Type B pancreatic cell (in vitro differentiated cells): ENCODE data around the gene IPCEF1. TPM values are rescaled to one million over a fixed set of nuclear protein-coding genes. Genes with fewer than 3 reads are reported as not detected.

Experiments used
- DNase-seq: peaks from one replicate; pipeline ENCODE4 v3.0.0; 2021; ENCODE audit warnings: mixed read lengths; ENCODE audit not compliant: unreplicated experiment; ENCODE audit errors: extremely low spot score
- H3K27ac Mint-ChIP-seq: 2 replicates; pipeline ENCODE4 v1.8.0; 2021; ENCODE audit warnings: mild to moderate bottlenecking, mixed read lengths
- H3K27me3 Mint-ChIP-seq: 2 replicates; pipeline ENCODE4 v1.8.0; 2021; ENCODE audit warnings: mixed read lengths
- H3K36me3 Mint-ChIP-seq: 2 replicates; pipeline ENCODE4 v1.8.0; 2021; ENCODE audit warnings: mixed read lengths
- H3K4me1 Mint-ChIP-seq: one replicate; pipeline ENCODE4 v1.8.0; 2021; ENCODE audit warnings: mixed read lengths; ENCODE audit not compliant: unreplicated experiment
- H3K4me3 Mint-ChIP-seq: 2 replicates; pipeline ENCODE4 v1.8.0; 2021; ENCODE audit warnings: mild to moderate bottlenecking, mixed read lengths
- H3K9me3 Mint-ChIP-seq: 2 replicates; pipeline ENCODE4 v1.8.0; 2021; ENCODE audit warnings: mixed read lengths
- total RNA-seq: library from RNA; stranded (reverse); gene quantifications from 2 replicates; pipeline ENCODE4 v1.2.1, GENCODE V29; 2021; ENCODE audit warnings: low replicate concordance
- TF ChIP-seq, protein P1 (sequence below): fragments of 200-600 bp; sonication (generic); conservative IDR thresholded peaks from 2 replicates; pipeline ENCODE4 v1.5.0; 2021; ENCODE audit warnings: antibody characterized with exemption, mild to moderate bottlenecking

IPCEF1 gene
- total RNA-seq, 1 donor from 2014 or later = 1.0 TPM

DNA sequence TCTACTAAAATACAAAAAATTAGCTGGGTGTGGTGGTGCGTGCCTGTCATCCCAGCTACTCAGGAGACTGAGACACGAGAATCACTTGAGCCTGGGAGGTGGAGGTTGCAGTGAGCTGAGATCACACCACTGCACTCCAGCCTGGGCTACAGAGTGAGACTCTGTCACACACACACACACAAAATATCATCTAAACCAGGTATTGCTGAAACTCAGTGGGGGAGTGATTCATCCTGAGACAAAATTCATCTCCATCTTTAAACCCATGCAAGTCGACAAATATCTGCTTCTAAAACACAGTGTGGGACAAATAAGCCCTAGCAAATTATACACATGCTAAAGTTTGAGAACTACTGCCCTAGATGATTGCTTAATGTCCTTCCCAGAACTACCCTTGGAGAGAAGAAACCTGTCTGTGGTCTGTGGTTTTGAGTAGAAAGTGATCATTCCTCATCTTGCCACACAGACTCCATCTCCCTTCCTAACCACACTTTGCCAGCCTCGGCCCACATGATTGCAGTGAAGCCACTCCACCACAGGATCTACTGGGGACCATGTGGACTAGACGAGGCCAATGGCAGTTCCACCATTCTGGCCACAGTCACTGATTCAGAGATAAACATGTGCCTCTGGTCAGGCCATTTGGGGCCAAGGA lies 187.3 kb downstream of the IPCEF1 start:
- no peak for DNase-seq
- peaks cover 9% of the 10 kb centered on the region for H3K9me3 Mint-ChIP-seq

DNA sequence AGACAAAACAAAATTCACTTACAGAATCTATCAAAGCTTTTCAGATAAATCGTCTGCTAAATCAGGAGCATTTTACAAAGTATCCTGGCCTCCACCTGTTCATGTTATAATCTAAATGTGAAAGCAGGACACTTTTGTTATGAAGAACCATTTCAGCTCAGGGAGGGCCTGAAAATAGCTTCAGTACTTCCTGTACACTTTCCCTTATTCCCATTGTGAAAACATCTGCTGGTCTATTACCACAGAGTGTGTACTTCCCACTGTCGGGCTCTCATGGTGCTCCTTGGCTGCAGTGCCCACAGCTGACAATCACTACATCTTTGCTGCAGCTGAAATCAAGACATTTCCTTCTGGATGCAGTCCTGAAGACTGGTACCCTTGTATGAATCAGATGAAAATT lies 189.5 kb downstream of the IPCEF1 start:
- H3K4me1 Mint-ChIP-seq = no peaks in the 10 kb centered on the region
- H3K9me3 Mint-ChIP-seq = peaks cover 4% of the 10 kb centered on the region
- no peak overlapping the region for H3K4me3 Mint-ChIP-seq
- no peaks in the 10 kb centered on the region for H3K27me3 Mint-ChIP-seq
- DNase-seq = no peak
- H3K27ac Mint-ChIP-seq = no peak overlapping the region
- no peaks in the 10 kb centered on the region for H3K36me3 Mint-ChIP-seq
- TF ChIP-seq, protein P1, sequence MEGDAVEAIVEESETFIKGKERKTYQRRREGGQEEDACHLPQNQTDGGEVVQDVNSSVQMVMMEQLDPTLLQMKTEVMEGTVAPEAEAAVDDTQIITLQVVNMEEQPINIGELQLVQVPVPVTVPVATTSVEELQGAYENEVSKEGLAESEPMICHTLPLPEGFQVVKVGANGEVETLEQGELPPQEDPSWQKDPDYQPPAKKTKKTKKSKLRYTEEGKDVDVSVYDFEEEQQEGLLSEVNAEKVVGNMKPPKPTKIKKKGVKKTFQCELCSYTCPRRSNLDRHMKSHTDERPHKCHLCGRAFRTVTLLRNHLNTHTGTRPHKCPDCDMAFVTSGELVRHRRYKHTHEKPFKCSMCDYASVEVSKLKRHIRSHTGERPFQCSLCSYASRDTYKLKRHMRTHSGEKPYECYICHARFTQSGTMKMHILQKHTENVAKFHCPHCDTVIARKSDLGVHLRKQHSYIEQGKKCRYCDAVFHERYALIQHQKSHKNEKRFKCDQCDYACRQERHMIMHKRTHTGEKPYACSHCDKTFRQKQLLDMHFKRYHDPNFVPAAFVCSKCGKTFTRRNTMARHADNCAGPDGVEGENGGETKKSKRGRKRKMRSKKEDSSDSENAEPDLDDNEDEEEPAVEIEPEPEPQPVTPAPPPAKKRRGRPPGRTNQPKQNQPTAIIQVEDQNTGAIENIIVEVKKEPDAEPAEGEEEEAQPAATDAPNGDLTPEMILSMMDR = no peak

More for the DNA sequence above, 187.3 kb downstream of the IPCEF1 start:
- H3K27me3 Mint-ChIP-seq = no peaks in the 10 kb centered on the region
- no peak overlapping the region for H3K27ac Mint-ChIP-seq
- H3K4me1 Mint-ChIP-seq = no peaks in the 10 kb centered on the region
- H3K36me3 Mint-ChIP-seq = no peaks in the 10 kb centered on the region
- H3K4me3 Mint-ChIP-seq = no peak overlapping the region
- TF ChIP-seq, protein P1 = no peak

DNA sequence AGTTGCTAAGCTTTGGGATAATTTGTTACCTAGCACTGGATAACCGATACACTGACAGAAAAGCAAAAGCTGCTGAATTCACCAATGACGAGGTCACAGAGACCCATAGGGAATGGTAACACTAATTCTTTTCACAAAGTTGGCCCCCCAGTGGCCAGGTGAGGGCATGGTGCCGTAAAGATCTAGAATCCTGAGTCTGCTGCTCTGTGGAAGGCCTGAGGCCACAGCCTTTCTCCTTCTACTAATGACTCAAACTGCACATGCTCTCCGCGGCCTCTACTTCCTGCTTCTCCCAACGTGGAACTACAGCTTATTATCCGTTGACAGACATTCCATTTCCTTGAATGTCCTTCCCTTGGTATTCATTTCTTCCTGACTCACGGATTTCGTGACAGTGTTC lies 190.5 kb downstream of the IPCEF1 start:
- Mint-ChIP-seq H3K9me3 (peaks cover 4% of the 10 kb centered on the region), H3K4me3 (no peak overlapping the region), H3K27me3 (no peaks in the 10 kb centered on the region), H3K4me1 (no peaks in the 10 kb centered on the region), H3K27ac (no peak overlapping the region), H3K36me3 (no peaks in the 10 kb centered on the region)
- DNase-seq = no peak
- TF ChIP-seq, protein P1 = peak; percentile 23

DNA sequence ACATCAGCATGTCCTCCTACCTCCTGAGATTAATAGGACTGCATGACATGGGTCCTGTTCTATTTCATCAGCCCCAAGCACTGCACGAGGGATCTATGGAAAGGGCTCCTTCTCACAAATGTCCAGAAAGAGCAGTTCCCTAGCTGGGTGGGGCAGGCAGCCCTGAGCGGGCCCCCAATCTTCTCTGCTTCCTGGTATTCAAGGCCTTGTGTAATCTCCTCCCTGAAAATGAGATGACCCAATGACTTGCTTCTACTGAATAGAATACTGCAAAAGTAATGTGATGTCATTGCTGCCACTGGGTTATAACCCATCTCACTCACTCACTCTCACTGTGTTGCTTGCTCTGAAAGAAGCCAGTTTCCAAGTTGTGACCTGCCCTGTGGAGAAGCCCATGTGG lies 191.1 kb downstream of the IPCEF1 start:
- no peak overlapping the region for H3K27ac Mint-ChIP-seq
- no peak for DNase-seq
- no peaks in the 10 kb centered on the region for H3K36me3 Mint-ChIP-seq
- no peak overlapping the region for H3K4me3 Mint-ChIP-seq
- TF ChIP-seq, protein P1 = no peak
- no peaks in the 10 kb centered on the region for H3K27me3 Mint-ChIP-seq
- H3K4me1 Mint-ChIP-seq = no peaks in the 10 kb centered on the region
- peaks cover 4% of the 10 kb centered on the region for H3K9me3 Mint-ChIP-seq

DNA sequence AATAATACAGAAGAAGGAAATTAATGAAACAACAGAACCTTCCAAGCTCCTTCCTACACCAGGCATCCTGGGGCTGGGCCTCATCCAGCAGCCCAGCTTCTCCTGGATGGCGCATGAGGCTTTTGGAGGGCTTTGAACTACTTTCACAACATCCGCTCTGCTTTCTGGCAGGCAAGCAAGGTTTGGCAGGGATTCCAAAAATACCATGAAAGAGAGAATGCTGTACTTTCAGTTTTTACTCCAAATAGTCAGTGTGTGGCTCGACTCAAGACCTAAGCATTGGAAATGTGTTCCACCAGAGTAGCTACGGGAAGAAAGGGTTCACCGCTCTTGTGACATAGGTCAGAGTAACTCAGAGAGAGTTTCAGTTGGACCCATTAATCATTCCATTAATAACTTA lies 192.2 kb downstream of the IPCEF1 start:
- peaks cover 3% of the 10 kb centered on the region for H3K4me1 Mint-ChIP-seq
- no peaks in the 10 kb centered on the region for H3K27me3 Mint-ChIP-seq
- H3K9me3 Mint-ChIP-seq = peaks cover 4% of the 10 kb centered on the region
- H3K4me3 Mint-ChIP-seq = no peak overlapping the region
- H3K27ac Mint-ChIP-seq = no peak overlapping the region
- no peak for DNase-seq
- H3K36me3 Mint-ChIP-seq = no peaks in the 10 kb centered on the region
- TF ChIP-seq, protein P1 = no peak
